HepG2 (cell line): ENCODE results near the gene IL6ST.
"Not testable (repeated sequence)": the region's sequence is repeated elsewhere in the genome, so short reads cannot be mapped to it uniquely, and the experiment has no call there.

Experiments used
- CBX1 ChIP-seq: IDR thresholded peaks from one replicate; pipeline ENCODE4 v1.6.1; 2016; ENCODE audit warnings: antibody characterized with exemption, low read depth
- PAF1 ChIP-seq: IDR thresholded peaks from 2 replicates; pipeline ENCODE4 v1.6.1; 2016; ENCODE audit warnings: missing genetic modification reagents, missing compliant biosample characterization
- POLR2A ChIP-seq, 2 experiments: IDR thresholded peaks; 2 replicates each; pipeline ENCODE4 v1.6.1; 2011; ENCODE audit warnings: low read depth in 2 of 2, low read length in 2 of 2, mild to moderate bottlenecking in 1 of 2, moderate library complexity in 1 of 2; ENCODE audit not compliant: insufficient read depth in 1 of 2
- SRF ChIP-seq: IDR thresholded peaks from 2 replicates; pipeline ENCODE4 v1.6.1; 2011; ENCODE audit warnings: mild to moderate bottlenecking, low read depth, low read length, moderate library complexity
- TCF12 ChIP-seq, 2 experiments: fragments of 450-650 bp in 1 of 2; sonication (generic) in 1 of 2; formaldehyde crosslinking in 1 of 2; IDR thresholded peaks; 2 replicates each; pipeline versions ENCODE4 v1.6.1 to v1.8.0; 2017 to 2022; ENCODE audit warnings: antibody characterized with exemption in 1 of 2, mild to moderate bottlenecking in 1 of 2, missing genetic modification reagents in 1 of 2, moderate library complexity in 1 of 2
- ZKSCAN8 ChIP-seq: IDR thresholded peaks from 2 replicates; pipeline ENCODE4 v1.6.1; 2016; ENCODE audit warnings: borderline replicate concordance, missing genetic modification reagents, missing compliant biosample characterization
- ZNF549 ChIP-seq: sonication (generic); formaldehyde crosslinking; IDR thresholded peaks from 2 replicates; pipeline ENCODE4 v1.5.0; 2020; ENCODE audit warnings: missing genetic modification reagents
- ZZZ3 ChIP-seq: sonication (generic); formaldehyde crosslinking; IDR thresholded peaks from 2 replicates; pipeline ENCODE4 v1.4.0; 2020; ENCODE audit warnings: missing genetic modification reagents, mild to moderate bottlenecking, borderline replicate concordance
- TF ChIP-seq, protein P1 (sequence below): sonication (generic); formaldehyde crosslinking; IDR thresholded peaks from 2 replicates; pipeline ENCODE4 v1.8.0; 2022; ENCODE audit warnings: missing genetic modification reagents, mild to moderate bottlenecking, borderline replicate concordance
- TF ChIP-seq, protein P2 (sequence below): sonication (generic); formaldehyde crosslinking; IDR thresholded peaks from 2 replicates; pipeline ENCODE4 v1.5.0; 2020; ENCODE audit warnings: mild to moderate bottlenecking, missing genetic modification reagents, moderate library complexity
- TF ChIP-seq, protein P3 (sequence below), 2 experiments: IDR thresholded peaks; 2 replicates each; pipeline ENCODE4 v1.6.1; 2011 to 2012; ENCODE audit warnings: low read length in 2 of 2, borderline replicate concordance in 1 of 2, low read depth in 1 of 2, mild to moderate bottlenecking in 1 of 2, moderate library complexity in 1 of 2
- TF ChIP-seq, protein P4 (sequence below): sonication (generic); formaldehyde crosslinking; IDR thresholded peaks from 2 replicates; pipeline ENCODE4 v1.4.0; 2020; ENCODE audit warnings: missing genetic modification reagents
- TF ChIP-seq, protein P5 (sequence below): sonication (generic); formaldehyde crosslinking; IDR thresholded peaks from 2 replicates; pipeline ENCODE4 v1.4.0; 2020; ENCODE audit warnings: missing genetic modification reagents, mild to moderate bottlenecking, borderline replicate concordance

DNA sequence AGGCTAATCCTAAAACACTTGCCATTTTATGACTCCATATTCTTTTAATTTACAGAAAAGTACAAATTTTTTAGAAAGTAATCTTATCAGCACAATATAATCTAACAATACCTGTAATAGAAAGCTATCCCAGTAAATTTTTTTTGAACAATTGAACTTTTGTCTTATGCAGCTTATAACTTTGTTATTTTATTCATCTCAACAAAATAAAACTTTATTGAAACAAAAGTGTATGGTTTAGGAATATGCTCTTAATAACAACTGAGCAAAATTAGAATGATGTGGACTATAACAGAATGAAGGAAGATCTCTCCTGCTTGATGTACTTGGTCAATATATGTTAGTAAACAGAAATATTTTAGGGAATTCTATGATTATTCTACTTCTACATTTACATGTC, 57.2 kb downstream of the IL6ST start:
- TF ChIP-seq TCF12 (IDR thresholded peaks at IDR 0.05); TCF12 (CRISPR knock-in tag; IDR thresholded peaks at IDR 0.05); POLR2A (IDR thresholded peaks at IDR 0.05; ENCODE audit: insufficient read depth in 1 of 2, low read depth in 2 of 2, low read length in 2 of 2); ZNF549 (CRISPR knock-in tag); ZZZ3 (CRISPR knock-in tag); PAF1 (CRISPR knock-in tag); ZKSCAN8 (CRISPR knock-in tag); SRF; CBX1: not testable (repeated sequence)
- TF ChIP-seq, protein P1, sequence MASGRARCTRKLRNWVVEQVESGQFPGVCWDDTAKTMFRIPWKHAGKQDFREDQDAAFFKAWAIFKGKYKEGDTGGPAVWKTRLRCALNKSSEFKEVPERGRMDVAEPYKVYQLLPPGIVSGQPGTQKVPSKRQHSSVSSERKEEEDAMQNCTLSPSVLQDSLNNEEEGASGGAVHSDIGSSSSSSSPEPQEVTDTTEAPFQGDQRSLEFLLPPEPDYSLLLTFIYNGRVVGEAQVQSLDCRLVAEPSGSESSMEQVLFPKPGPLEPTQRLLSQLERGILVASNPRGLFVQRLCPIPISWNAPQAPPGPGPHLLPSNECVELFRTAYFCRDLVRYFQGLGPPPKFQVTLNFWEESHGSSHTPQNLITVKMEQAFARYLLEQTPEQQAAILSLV (CRISPR knock-in tag), result not testable (repeated sequence)
- TF ChIP-seq, protein P2, sequence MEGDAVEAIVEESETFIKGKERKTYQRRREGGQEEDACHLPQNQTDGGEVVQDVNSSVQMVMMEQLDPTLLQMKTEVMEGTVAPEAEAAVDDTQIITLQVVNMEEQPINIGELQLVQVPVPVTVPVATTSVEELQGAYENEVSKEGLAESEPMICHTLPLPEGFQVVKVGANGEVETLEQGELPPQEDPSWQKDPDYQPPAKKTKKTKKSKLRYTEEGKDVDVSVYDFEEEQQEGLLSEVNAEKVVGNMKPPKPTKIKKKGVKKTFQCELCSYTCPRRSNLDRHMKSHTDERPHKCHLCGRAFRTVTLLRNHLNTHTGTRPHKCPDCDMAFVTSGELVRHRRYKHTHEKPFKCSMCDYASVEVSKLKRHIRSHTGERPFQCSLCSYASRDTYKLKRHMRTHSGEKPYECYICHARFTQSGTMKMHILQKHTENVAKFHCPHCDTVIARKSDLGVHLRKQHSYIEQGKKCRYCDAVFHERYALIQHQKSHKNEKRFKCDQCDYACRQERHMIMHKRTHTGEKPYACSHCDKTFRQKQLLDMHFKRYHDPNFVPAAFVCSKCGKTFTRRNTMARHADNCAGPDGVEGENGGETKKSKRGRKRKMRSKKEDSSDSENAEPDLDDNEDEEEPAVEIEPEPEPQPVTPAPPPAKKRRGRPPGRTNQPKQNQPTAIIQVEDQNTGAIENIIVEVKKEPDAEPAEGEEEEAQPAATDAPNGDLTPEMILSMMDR (CRISPR knock-in tag), result not testable (repeated sequence)
- TF ChIP-seq, protein P3, sequence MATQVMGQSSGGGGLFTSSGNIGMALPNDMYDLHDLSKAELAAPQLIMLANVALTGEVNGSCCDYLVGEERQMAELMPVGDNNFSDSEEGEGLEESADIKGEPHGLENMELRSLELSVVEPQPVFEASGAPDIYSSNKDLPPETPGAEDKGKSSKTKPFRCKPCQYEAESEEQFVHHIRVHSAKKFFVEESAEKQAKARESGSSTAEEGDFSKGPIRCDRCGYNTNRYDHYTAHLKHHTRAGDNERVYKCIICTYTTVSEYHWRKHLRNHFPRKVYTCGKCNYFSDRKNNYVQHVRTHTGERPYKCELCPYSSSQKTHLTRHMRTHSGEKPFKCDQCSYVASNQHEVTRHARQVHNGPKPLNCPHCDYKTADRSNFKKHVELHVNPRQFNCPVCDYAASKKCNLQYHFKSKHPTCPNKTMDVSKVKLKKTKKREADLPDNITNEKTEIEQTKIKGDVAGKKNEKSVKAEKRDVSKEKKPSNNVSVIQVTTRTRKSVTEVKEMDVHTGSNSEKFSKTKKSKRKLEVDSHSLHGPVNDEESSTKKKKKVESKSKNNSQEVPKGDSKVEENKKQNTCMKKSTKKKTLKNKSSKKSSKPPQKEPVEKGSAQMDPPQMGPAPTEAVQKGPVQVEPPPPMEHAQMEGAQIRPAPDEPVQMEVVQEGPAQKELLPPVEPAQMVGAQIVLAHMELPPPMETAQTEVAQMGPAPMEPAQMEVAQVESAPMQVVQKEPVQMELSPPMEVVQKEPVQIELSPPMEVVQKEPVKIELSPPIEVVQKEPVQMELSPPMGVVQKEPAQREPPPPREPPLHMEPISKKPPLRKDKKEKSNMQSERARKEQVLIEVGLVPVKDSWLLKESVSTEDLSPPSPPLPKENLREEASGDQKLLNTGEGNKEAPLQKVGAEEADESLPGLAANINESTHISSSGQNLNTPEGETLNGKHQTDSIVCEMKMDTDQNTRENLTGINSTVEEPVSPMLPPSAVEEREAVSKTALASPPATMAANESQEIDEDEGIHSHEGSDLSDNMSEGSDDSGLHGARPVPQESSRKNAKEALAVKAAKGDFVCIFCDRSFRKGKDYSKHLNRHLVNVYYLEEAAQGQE (IDR thresholded peaks at IDR 0.05; ENCODE audit: borderline replicate concordance in 1 of 2, low read depth in 1 of 2, low read length in 2 of 2), result not testable (repeated sequence)
- TF ChIP-seq, protein P4, sequence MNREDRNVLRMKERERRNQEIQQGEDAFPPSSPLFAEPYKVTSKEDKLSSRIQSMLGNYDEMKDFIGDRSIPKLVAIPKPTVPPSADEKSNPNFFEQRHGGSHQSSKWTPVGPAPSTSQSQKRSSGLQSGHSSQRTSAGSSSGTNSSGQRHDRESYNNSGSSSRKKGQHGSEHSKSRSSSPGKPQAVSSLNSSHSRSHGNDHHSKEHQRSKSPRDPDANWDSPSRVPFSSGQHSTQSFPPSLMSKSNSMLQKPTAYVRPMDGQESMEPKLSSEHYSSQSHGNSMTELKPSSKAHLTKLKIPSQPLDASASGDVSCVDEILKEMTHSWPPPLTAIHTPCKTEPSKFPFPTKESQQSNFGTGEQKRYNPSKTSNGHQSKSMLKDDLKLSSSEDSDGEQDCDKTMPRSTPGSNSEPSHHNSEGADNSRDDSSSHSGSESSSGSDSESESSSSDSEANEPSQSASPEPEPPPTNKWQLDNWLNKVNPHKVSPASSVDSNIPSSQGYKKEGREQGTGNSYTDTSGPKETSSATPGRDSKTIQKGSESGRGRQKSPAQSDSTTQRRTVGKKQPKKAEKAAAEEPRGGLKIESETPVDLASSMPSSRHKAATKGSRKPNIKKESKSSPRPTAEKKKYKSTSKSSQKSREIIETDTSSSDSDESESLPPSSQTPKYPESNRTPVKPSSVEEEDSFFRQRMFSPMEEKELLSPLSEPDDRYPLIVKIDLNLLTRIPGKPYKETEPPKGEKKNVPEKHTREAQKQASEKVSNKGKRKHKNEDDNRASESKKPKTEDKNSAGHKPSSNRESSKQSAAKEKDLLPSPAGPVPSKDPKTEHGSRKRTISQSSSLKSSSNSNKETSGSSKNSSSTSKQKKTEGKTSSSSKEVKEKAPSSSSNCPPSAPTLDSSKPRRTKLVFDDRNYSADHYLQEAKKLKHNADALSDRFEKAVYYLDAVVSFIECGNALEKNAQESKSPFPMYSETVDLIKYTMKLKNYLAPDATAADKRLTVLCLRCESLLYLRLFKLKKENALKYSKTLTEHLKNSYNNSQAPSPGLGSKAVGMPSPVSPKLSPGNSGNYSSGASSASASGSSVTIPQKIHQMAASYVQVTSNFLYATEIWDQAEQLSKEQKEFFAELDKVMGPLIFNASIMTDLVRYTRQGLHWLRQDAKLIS (CRISPR knock-in tag), result not testable (repeated sequence)
- TF ChIP-seq, protein P5, sequence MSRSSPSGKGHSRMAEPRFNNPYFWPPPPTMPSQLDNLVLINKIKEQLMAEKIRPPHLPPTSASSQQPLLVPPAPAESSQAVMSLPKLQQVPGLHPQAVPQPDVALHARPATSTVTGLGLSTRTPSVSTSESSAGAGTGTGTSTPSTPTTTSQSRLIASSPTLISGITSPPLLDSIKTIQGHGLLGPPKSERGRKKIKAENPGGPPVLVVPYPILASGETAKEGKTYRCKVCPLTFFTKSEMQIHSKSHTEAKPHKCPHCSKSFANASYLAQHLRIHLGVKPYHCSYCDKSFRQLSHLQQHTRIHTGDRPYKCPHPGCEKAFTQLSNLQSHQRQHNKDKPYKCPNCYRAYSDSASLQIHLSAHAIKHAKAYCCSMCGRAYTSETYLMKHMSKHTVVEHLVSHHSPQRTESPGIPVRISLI, result not testable (repeated sequence)
